ENCODE measurements around the gene ESYT2. TPM values are rescaled to one million over a fixed set of nuclear protein-coding genes. Genes with fewer than 3 reads are reported as not detected.

Gene ESYT2
- total RNA-seq, 2 donors from 2014 or later = 60.0 to 75.9 TPM

DNA sequence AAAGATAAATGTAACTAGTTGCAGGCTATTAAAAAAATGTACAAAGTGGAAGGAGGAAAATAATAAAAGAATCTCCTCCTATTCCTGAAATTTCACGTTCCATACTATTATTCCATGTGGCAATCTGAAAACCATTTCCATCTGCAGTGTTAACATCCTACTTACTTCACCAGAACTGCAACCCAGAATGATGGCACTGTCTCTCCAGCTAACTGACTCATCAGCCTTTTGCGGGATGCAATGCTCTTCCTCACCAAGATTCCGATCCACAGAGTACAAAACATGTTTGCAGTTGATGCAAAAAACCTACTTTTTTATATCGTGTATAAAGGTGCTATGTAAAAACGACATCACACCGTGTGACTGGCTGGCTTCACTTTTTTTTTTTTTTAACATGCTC lies 50.8 kb downstream of the ESYT2 start:
- H3K27ac ChIP-seq = no peak overlapping the region
- no peak for DNase-seq (ENCODE audit: low spot score)
- no peaks in the 10 kb centered on the region for H3K9me3 ChIP-seq
- no peak overlapping the region for H3K4me3 ChIP-seq
- H3K36me3 ChIP-seq = peaks cover 26% of the 10 kb centered on the region
- H3K27me3 ChIP-seq = no peaks in the 10 kb centered on the region
- peaks cover 0 to 24% of the 10 kb centered on the region in 2 donors for H3K4me1 ChIP-seq
- TF ChIP-seq, protein P1, sequence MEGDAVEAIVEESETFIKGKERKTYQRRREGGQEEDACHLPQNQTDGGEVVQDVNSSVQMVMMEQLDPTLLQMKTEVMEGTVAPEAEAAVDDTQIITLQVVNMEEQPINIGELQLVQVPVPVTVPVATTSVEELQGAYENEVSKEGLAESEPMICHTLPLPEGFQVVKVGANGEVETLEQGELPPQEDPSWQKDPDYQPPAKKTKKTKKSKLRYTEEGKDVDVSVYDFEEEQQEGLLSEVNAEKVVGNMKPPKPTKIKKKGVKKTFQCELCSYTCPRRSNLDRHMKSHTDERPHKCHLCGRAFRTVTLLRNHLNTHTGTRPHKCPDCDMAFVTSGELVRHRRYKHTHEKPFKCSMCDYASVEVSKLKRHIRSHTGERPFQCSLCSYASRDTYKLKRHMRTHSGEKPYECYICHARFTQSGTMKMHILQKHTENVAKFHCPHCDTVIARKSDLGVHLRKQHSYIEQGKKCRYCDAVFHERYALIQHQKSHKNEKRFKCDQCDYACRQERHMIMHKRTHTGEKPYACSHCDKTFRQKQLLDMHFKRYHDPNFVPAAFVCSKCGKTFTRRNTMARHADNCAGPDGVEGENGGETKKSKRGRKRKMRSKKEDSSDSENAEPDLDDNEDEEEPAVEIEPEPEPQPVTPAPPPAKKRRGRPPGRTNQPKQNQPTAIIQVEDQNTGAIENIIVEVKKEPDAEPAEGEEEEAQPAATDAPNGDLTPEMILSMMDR (IDR thresholded peaks at IDR 0.05) = no peak

DNA sequence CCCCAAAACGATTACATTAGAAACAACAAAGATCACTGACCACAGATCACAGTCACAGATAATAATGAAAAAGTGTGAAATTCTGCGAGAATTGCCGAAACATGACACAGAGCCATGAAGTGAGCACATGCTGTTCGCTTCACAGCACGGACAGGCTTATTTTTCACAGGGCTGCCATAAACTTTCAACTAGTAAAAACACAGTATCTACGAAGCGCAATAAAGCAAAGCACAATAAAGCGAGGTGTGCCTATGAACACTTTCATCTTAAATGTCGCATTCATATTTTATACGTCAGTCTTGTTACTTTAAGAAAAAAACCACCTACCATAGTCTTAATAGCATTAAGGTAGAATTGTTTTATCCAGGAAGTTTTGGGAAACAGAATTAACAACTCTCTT lies 51.5 kb downstream of the ESYT2 start:
- Histone ChIP-seq H3K27me3 (no peaks in the 10 kb centered on the region), H3K4me1 (peaks cover 0 to 18% of the 10 kb centered on the region in 2 donors), H3K27ac (no peak overlapping the region), H3K9me3 (no peaks in the 10 kb centered on the region), H3K36me3 (peaks cover 26% of the 10 kb centered on the region), H3K4me3 (no peak overlapping the region)
- DNase-seq (ENCODE audit: low spot score) = no peak
- TF ChIP-seq, protein P1 (IDR thresholded peaks at IDR 0.05) = no peak

GRCh38 chr7:158776474-158776873 lies 52.8 kb downstream of the ESYT2 start:
- DNase-seq (ENCODE audit: low spot score) = no peak
- no peak overlapping the region for H3K27ac ChIP-seq
- H3K27me3 ChIP-seq = no peaks in the 10 kb centered on the region
- H3K9me3 ChIP-seq = no peaks in the 10 kb centered on the region
- peaks cover 0 to 15% of the 10 kb centered on the region in 2 donors for H3K4me1 ChIP-seq
- TF ChIP-seq, protein P1 (IDR thresholded peaks at IDR 0.05) = no peak
- peaks cover 28% of the 10 kb centered on the region for H3K36me3 ChIP-seq
- H3K4me3 ChIP-seq = no peak overlapping the region

DNA sequence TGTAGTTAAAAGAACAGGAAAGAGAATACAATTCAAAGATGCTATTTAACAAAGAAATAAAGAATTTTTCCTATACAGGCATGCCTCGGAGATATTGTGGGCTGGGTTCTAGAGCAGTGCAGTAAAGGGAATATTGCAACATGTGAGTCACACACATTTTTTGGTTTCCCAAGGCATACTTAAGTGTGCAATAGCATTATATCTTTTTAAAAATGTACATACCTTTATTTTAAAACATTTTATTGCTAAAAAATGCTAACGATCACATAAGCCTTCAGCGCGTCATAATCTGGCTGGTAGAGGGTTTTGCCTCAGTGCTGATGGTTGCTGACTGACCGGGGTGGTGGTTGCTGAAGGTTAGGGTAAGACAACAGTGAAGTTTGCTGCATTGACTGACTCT lies 54.4 kb downstream of the ESYT2 start:
- H3K27me3 ChIP-seq = no peaks in the 10 kb centered on the region
- TF ChIP-seq, protein P1 (IDR thresholded peaks at IDR 0.05) = no peak
- no peak overlapping the region for H3K27ac ChIP-seq
- DNase-seq (ENCODE audit: low spot score) = no peak
- H3K4me3 ChIP-seq = no peak overlapping the region
- H3K9me3 ChIP-seq = no peaks in the 10 kb centered on the region
- peaks cover 0 to 15% of the 10 kb centered on the region in 2 donors for H3K4me1 ChIP-seq
- peaks cover 31% of the 10 kb centered on the region for H3K36me3 ChIP-seq

DNA sequence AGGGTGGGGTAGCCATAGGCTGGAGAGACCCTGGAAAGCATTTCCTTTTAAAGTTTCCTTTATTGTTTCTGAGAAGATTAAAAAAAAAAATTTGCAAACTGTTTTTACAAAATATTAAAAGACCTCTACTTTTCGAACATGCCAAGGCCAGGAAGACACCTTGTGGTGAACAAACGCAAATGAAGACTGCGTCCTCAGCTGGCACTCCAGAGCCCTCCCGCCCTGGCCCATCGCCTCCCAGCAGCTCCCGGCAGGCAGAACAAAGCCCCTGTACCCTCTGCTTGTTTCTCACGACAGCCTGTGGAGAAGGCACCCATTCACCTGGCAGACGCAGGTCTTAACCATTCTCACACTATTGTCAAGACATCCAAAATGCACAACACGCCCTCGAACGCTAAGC lies 56.4 kb downstream of the ESYT2 start:
- peaks cover 31% of the 10 kb centered on the region for H3K36me3 ChIP-seq
- no peak overlapping the region for H3K4me3 ChIP-seq
- H3K4me1 ChIP-seq = no peaks in the 10 kb centered on the region
- no peak for DNase-seq (ENCODE audit: low spot score)
- TF ChIP-seq, protein P1 (IDR thresholded peaks at IDR 0.05) = no peak
- no peak overlapping the region for H3K27ac ChIP-seq
- H3K27me3 ChIP-seq = no peaks in the 10 kb centered on the region
- no peaks in the 10 kb centered on the region for H3K9me3 ChIP-seq

- Histone ChIP-seq H3K27me3 (no peaks in the 10 kb centered on the region), H3K36me3 (peaks cover 36% of the 10 kb centered on the region), H3K4me3 (no peak overlapping the region), H3K9me3 (no peaks in the 10 kb centered on the region), H3K27ac (no peak overlapping the region), H3K4me1 (no peaks in the 10 kb centered on the region)
- TF ChIP-seq, protein P1 (IDR thresholded peaks at IDR 0.05) = no peak
- DNase-seq (ENCODE audit: low spot score) = no peak
Observed at GRCh38 chr7:158771213-158771834, 58.0 kb downstream of the ESYT2 start.

Data from right atrium auricular region (tissue), 2 donors.